HG02642 (cell line): Measurements from ENCODE around the gene TUBA1B.
A peak's percentile ranks its signal among the peaks of the same experiment; 100 is the strongest.
"Not testable (repeated sequence)": the region's sequence is repeated elsewhere in the genome, so short reads cannot be mapped to it uniquely, and the experiment has no call there.

Experiments
- ATAC-seq: cut with Tn5 transposase; IDR thresholded peaks from one replicate; pipeline ENCODE4 v1.9.1; 2021; ENCODE audit warnings: mild to moderate bottlenecking; ENCODE audit not compliant: unreplicated experiment, poor library complexity

The TUBA1B gene

DNA sequence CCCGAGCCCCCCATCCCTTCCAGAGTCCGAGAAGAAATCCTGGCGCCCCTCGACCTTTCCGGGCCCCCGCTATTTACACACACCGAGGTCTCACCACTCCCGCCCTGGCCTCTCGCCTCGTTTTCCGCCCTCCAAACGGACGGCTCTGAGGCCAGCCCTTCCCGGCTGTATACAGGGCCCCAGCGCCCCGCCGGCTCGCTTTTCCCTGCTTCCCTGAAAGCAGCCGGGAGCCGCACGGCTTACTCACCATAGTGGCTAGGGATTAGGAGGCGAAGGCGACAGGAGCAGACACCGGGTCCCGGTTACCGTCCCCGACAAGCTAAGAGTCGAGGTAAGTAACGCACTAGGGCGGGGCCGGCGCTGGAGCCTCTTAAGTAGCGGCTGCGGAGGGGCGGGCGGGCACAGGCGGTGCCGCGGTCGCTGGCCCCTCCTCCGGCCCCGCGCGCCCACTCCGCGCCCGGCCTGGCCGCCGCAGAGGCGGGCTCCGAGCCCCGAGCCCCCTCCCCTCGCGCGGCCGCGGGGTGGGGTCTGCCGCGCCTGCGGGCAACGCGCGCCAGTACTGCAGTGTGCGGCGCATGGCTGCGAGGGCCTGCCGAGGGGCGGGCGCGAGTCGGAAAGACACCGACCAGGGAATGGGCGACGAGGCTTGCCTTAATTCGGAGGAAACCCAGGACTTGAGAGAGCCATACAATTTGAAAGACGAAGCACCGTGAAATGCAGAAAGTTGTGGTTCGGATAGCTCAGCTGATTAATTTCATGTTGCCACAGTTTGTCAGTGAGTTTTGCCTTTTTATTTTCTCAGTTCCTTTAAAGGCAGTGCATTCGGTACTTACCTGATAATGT is at the start of gene TUBA1B:
TUBA1B (minus strand) TSS at position 345 of the 843 bp plus-strand sequence; CDS start at position 250, 95 bp downstream.
- ATAC-seq: peak; percentile 79

DNA sequence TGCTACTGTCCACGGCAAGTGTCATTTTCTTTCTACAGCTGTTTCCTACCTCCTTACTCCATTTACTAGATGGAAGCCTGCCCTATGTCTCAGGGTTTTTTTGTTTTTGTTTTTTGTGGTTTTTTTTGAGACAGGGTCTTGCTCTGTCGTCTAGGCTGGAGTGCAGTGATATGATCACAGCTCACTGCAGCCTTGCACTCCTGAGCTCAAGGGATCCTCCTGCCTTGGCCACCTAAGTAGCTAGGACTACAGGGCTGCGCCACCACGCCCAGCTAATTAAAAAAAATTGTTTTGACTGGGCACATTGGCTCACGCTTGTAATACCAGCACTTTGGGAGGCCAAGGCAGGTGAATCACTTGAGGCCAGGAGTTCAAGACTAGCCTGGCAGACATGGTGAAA is 43.0 kb upstream of the TUBA1B start:
- no peak for ATAC-seq

DNA sequence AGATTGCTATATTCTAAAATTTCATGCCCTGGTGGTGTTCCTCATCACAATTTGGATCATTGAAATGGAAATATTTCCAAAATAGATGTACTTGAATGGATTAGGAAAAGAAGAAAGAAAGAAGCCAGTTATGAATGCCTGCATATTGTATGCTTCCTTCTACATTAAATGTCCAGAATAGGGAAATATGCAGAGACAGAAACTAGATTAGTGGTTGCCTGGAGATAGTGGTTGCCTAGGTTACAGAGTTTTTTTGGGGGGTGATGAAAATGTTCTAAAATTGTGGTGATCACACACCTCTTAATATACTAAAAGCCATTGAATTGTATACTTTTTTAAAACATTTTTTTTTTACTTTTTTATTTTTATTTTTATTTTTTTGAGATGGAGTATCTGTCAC is 39.7 kb upstream of the TUBA1B start:
- ATAC-seq: no peak

DNA sequence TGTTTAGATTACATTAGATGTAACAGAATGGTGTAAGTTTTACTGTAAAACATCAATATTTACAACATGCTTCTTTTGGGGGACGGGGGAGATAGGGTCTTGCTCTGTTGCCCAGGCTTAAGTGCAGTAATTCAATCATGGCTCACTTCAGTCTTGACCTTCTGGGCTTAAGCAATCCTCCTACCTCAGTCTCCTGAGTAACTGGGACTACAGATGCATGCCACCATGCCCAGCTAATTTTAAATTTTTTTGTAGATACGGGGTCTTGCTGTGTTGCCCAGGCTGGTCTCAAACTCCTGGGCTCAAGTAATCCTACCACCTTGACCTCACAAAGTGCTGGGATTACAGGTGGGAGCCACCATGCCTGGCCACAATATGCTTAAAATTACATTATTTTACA is 33.9 kb upstream of the TUBA1B start:
- no peak for ATAC-seq

DNA sequence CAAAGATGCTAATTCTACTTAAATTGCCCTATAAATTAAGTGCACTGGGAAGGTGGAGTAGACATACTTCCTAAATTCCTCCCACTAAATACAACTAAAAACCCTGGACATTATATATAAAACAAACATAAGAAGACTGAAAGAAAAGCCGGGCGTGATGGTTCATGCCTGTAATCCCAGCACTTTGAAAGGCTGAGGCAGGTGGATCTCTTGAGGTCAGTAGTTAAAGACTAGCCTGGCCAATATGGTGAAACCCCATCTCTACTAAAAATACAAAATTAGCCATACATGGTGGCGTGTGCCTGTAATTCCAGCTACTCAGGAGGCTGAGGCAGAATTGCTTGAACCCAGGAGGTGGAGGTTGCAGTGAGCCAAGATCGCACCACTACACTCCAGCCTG is 30.7 kb upstream of the TUBA1B start:
- ATAC-seq: not testable (repeated sequence)

DNA sequence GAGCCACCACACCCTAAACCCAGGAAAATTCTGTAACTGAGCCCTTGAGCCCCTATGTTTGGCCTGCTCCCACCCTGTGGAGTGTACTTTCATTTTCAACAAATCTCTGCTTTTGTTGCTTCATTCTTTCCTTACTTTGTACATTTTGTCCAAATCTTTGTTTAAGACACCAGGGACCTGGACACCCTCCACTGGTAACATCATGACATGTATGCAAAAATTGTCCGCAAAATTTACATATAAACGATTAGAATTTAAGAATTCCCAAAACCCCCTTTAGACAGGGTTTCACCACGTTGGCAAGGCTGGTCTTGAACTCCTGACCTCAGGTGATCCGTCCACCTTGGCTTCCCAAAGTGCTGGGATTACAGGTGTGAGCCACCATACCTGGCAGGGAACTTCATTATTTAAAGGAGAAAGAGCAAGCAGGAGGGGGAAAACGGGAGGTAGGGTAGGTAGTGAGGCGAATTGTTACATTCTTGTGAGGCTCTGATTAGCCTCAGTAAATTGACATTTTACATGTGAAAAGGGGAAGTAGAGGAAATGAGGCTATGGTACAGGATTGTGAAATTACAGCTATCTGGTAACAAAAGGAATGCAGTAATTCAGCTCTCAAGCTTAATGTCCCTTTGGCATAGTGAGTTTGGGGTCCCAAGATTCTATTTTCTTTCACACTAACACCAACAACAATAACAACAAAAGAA is 30.0 kb upstream of the TUBA1B start:
- no peak for ATAC-seq

DNA sequence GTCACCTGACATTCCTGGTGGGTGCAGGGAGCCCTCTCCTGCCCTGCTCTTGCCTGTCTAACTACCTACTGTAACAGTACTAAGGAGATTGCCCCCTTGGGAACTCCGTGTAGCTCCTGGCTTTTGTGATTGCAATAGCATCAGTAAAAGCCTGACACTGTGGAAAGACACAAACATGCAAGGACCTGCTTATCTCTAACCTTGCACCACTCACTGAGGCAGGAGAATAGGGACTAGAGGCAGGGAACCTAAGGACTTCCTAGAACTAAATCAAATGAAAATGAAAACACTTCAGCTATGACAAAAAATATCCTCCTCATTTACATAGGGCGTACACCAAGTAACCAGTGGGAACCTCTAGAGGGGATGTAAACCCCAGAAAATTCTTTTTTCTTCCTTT is 29.2 kb upstream of the TUBA1B start:
- ATAC-seq: no peak

DNA sequence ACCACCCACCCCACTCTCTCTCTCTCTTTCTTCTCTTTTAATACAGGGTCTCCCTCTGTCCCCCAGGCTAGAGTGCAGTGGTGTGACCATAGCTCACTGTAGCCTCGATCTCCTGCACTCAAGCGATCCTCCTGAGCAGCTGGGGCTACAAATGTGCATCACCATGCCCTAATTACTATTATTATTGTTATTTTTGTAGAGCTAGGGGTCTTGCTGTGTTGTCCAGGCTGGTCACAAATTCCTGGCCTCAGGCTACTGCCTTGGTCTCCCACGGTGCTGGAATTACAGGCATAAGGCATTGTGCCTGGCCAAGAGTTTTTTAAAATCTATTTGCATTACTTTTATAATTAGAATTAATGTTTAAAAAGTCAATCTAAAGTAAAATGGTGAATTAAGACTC is 23.0 kb upstream of the TUBA1B start:
- no peak for ATAC-seq

DNA sequence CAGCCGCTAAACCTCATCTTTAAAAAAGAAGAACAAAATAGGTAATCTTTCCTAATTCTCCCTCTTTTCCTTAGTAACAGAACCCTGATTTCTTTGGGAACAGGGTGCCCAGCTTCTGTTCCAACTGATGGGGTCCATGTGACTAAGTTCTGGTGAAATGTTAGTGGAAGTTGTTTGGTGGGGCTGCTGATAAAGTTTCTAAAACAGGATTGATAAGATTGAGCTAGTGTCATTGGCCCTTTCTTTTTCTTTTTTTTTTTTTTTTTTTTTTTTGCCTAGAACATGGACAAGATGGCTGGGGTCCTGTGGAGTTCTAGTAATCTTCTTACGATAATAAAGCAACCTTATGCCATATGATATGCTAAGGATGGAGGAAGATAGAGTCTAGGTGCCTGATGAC is 16.2 kb upstream of the TUBA1B start:
- no peak for ATAC-seq

DNA sequence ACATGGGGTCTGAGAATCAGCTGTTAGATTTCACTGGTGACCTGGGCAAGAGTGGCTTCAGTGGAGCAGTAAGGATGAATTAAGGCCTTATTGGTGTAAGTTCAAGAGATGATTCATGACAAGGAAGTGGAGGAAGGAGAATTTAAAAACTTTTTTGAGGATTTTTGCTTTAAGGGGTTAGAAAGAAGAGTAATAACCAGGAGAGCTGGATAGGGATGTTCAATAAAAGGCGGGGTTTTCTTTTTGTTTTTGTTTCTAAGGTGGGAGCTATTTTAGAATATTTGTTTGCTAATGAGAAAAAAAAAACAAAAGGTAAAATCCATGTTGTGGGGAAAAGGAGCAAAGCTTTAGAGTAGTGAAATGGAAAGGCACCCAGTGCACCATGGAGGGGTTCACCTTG is 15.2 kb upstream of the TUBA1B start:
- no peak for ATAC-seq

DNA sequence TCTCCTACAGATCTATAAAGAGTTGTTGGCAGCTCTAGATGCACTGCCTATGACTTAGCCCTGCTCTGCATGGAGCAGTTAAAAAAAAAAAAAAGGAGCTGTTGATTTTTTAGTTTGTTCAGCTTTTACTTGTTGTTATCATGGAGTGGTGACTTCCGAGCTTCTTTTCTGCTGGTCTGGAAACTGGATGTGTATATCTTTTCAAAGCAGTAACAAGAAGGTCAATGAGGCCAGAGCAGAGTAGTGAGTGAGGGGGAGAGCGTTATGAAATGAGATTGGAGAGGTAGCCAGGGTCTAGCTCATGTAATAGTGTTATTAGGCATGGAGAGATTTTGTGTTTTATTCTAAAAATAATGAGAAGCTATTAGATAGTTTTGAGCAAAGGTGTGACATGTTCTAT is 13.2 kb upstream of the TUBA1B start:
- no peak for ATAC-seq

DNA sequence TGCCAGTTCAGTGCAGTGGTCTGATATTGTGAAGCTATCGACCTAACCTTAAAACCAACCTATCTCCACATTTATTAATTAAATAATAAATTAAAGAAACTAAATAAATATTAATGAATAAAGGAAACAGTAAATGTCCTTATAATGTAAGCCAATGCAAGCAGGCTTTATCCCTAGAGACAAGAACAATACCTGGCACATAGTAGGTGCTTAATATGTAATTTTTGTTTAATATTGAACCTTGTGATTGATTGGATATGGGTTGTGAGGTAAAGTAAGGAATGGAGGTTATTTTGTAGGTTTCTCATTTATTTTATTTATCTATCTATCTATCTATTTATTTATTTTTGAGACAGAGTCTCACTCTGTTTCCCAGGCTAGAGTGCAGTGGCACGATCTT is 7.8 kb upstream of the TUBA1B start:
- no peak for ATAC-seq

DNA sequence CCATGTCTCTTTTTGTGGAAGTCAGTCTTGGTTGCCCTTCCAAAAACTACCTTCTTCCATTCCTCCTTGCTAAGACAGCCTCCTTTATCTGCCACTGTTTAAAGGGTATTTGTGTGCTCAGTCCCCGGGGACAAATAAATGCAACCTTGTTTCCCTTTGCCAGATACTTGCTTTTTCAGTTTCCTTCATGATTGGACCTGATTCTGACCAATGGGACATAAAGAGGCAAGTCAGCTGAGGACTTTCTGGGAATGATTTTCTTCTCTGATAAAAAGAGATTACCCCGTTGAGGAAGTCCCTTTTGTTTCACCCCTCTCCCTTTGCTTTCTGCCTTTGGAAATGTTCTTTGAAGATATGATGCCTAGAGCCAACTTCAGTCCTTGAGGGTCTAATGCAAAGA is 7.4 kb upstream of the TUBA1B start:
- no peak for ATAC-seq

DNA sequence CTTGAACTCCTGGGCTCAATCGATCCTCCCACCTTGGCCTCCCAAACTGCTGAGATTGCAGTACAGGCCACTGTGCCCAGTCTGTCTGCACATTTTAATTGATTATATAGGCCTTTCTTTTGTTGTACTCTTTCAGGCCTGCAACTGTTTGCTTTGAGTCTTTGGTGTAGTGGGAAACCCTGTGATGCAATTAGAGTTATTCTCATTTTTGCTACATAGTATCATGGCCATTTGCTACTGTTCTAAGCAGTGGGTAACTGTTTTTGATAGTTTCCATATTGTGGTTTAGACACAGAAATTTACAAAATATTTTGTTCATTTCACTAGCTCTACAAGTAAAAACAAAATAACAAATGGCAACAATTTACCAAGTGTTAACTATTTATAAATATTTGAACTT is 6.3 kb upstream of the TUBA1B start:
- ATAC-seq: no peak

DNA sequence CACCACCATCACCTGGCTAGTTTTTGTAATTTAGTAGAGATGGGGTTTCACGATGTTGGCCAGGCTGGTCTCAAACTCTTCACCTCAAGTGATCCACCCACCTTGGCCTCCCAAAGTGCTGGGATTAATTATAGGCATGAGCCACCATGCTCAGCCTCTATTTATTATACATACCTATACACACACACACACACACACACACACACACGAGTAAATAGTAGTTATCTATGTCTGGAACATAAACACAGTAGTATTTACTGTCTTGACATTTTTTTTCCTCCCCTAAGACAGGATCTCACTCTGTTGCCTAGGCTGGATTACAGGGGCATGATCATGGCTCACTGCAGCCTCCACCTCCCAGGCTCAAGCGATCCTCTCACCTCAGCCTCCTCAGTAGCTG is 5.8 kb upstream of the TUBA1B start:
- ATAC-seq: not testable (repeated sequence)

DNA sequence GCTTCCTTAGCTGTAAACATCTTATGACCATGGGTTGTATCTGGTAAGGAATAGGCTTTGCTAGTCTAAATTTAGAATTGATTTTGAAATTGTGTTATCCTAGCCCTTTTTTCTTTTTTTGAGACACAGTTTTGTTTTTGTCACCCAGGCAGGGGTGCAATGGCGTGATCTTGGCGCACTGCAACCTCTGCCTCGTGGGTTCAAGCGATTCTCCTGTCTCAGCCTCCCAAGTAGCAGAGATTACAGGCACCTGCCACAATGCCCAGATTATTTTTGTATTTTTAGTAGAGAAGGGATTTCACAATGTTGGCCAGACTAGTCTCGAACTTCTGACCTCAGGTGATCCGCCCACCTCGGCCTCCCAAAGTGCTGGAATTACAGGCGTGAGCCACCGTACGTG is 2.4 kb upstream of the TUBA1B start:
- no peak for ATAC-seq

DNA sequence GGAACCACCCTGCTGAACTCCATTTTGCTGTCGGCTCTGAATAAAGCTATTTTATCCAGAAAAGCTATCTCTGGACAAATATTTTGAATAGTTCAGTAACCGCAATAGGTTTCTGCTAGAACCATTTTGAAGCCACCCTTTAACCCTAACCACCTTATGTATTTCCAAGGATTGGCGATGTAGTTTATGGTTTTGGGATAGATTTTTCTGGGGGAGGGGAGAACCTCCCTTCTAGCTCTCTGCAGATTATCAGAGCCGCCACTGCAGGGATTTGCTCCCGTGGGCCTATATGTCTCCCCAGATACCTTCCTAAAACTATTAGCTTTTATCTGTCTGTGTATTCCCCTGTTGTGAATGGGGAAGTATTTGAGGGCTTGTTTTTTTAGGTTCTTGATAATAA is 1.8 kb upstream of the TUBA1B start:
- ATAC-seq: no peak

DNA sequence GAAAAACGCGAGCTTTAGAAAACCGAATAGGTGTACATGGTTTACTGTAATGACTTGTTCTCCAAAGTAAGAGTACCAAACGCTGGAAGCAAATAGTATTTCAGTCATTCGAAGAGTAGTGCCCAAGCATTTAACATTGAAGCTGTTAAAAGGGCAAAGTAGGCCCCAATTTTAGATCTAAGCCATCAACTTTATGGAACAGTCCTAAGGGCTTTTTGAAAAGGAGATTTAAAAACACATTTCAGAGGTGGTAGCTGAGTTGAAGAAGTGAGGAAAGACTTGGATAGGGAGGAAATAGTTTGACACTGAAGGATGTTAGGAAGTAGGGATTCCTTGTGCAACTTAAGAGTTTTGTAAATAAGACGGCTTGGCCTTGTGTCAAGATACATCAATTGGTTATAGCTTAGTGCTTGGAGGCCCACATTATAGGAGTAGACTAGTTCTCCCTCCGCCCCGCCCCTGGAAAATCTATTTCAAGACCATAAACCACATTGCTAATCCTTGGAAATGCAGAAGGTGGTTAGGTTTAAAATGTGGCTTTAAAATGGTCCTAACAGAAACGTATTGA is 783 bp upstream of the TUBA1B start:
- ATAC-seq: no peak

DNA sequence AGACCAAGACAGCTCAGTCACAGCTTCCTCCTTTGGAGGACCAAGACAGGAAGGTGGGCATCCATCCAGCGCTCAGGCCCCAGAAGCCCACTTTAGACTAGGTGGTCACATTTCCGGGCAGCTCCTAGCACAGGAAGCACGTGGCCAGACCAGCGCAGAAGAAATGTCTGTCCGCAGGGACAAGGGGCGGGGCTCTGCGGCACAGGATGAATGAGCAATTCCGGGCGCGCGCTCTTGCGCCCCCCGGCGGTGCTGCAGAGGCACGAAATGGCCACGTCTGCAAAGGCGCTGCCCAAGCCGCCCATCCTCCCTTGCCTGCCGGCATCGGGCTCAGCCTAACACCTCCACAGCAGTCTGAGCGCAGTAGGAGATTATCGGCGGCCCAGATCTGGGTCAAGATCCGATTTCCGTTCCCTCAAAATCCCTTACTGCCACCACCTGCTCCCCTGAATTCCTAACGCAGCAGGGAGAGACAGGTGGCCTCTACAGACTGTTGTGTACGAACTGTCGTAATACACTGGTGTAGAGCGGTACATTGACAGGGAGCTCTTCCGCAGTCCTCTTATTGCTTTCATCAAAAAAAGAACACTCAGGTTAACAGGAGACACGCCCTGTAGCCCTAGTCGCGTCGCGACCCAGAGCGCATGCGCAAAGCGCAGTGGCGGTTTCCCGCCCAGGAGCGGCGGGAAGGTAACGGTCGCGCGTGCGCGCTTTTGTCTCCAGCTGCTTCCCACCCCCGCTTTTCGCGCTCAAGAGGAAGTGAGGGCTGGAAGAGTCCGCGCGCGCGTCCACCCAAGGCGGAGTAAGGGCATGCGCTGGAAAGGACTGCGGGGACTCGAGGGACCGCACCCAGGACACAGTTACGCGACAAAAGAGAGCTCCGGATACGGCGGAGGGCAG is 794 bp downstream of the TUBA1B start:
- ATAC-seq: peak; percentile 48

DNA sequence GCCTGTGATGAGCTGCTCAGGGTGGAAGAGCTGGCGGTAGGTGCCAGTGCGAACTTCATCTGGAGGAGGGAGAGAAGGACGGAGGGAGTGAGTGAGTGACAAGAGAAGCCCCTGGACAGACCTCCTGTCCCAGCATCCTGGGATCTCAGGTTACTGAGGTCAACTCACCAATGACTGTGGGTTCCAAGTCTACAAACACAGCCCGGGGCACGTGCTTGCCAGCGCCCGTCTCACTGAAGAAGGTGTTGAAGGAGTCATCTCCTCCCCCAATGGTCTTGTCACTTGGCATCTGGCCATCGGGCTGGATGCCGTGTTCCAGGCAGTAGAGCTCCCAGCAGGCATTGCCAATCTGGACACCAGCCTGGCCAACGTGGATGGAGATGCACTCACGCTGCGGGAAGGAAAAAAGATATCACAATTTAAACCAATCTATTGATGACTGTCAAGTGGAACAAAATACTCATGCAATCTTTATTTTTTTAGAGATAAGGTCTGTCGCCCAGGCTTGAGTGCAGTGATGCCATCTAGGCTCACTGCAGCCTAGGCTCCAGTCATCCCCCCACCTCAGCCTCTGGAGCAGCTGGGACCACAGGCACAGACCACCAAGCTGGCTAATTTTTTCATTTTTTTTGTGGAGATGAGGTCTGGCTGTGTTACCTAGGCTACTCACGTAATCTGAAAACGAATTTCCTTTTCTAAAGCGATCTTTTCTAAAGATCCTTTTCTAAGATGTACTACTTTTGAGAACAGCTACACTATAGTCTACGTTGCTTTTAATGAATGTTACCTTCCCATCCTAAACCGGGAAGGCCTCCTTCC is 1.7 kb downstream of the TUBA1B start:
- ATAC-seq: no peak
